ENCODE data around the gene ALDH4A1. TPM values are rescaled to one million over a fixed set of nuclear protein-coding genes. Genes with fewer than 3 reads are reported as not detected.

The ALDH4A1 gene
- total RNA-seq, 2 experiments from 2014 or later: 4.4 to 5.8 TPM

- CTCF ChIA-PET: interaction anchor here (0.6 to 8.2 kb wide), 5 partner anchors 8 to 221 kb away, joined by 3 to 66 read pairs (median 26); no protein-coding TSS in a partner anchor
- Mint-ChIP-seq H3K4me1 (peaks cover 90% of the 10 kb centered on the region), H3K36me3 (ENCODE audit: low read depth) (peaks cover 10% of the 10 kb centered on the region), H3K4me3 (peak overlapping the region; percentile 69), H3K27me3 (no peaks in the 10 kb centered on the region), H3K27ac (peak overlapping the region; percentile 99), H3K9me3 (ENCODE audit: low read depth) (peaks cover 2% of the 10 kb centered on the region)
- intact Hi-C loops (cut with DNase I, micrococcal nuclease): loop anchor here in 1 of 2 experiments (10.0 kb wide), 1 partner anchor 1494 kb away; the partner anchor contains the start of gene RCC2
- no peak for DNase-seq
- no peak for ATAC-seq
- POLR2A ChIA-PET: interaction anchor here (0.6 to 3.4 kb wide), 5 partner anchors 22 to 85 kb away, joined by 3 to 43 read pairs (median 3); partner anchors contain the start of genes ALDH4A1 and IFFO2
These were observed 26.6 kb upstream of the ALDH4A1 start for GRCh38 chr1:18928985-18929384.

GRCh38 chr1:18928406-18928805 is 26.1 kb upstream of the ALDH4A1 start:
- no peaks in the 10 kb centered on the region for H3K27me3 Mint-ChIP-seq
- peaks cover 9% of the 10 kb centered on the region for H3K36me3 Mint-ChIP-seq (ENCODE audit: low read depth)
- H3K4me3 Mint-ChIP-seq: peak overlapping the region; percentile 69
- ChIA-PET POLR2A (interaction anchor here (0.6 to 3.4 kb wide), 5 partner anchors 22 to 86 kb away, joined by 3 to 43 read pairs (median 16); partner anchors contain the start of genes ALDH4A1 and IFFO2), CTCF (interaction anchor here (0.6 to 8.2 kb wide), 5 partner anchors 12 to 221 kb away, joined by 3 to 66 read pairs (median 26); no protein-coding TSS in a partner anchor)
- DNase-seq: no peak
- ATAC-seq: no peak
- peaks cover 93% of the 10 kb centered on the region for H3K4me1 Mint-ChIP-seq
- H3K9me3 Mint-ChIP-seq (ENCODE audit: low read depth): peaks cover 2% of the 10 kb centered on the region
- intact Hi-C loops (cut with DNase I, micrococcal nuclease): loop anchor here in 1 of 2 experiments (10.0 kb wide), 1 partner anchor 1494 kb away; the partner anchor contains the start of gene RCC2
- peak overlapping the region; percentile 99 for H3K27ac Mint-ChIP-seq

GRCh38 chr1:18927654-18928272 is 25.4 kb upstream of the ALDH4A1 start:
- peaks cover 94% of the 10 kb centered on the region for H3K4me1 Mint-ChIP-seq
- H3K4me3 Mint-ChIP-seq: peak overlapping the region; percentile 69
- POLR2A ChIA-PET: interaction anchor here (0.6 to 3.4 kb wide), 8 partner anchors 9 to 84 kb away, joined by 3 to 43 read pairs (median 6); partner anchors contain the start of genes ALDH4A1 and IFFO2
- H3K27ac Mint-ChIP-seq: peak overlapping the region; percentile 99
- H3K36me3 Mint-ChIP-seq (ENCODE audit: low read depth): peaks cover 8% of the 10 kb centered on the region
- intact Hi-C loops (cut with DNase I, micrococcal nuclease): loop anchor here in 1 of 2 experiments (2.0 to 10.0 kb wide), 2 partner anchors 73 to 1493 kb away; partner anchors contain the start of gene RCC2
- H3K27me3 Mint-ChIP-seq: no peaks in the 10 kb centered on the region
- DNase-seq (peak; percentile 62), ATAC-seq (peak; percentile 34)
- CTCF ChIA-PET: interaction anchor here (1.2 to 8.2 kb wide), 7 partner anchors 11 to 82 kb away, joined by 3 to 66 read pairs (median 4); no protein-coding TSS in a partner anchor
- peaks cover 2% of the 10 kb centered on the region for H3K9me3 Mint-ChIP-seq (ENCODE audit: low read depth)

GRCh38 chr1:18927082-18927653 is 24.8 kb upstream of the ALDH4A1 start:
- Mint-ChIP-seq H3K4me1 (peaks cover 93% of the 10 kb centered on the region), H3K9me3 (ENCODE audit: low read depth) (peaks cover 2% of the 10 kb centered on the region), H3K27me3 (no peaks in the 10 kb centered on the region), H3K4me3 (peak overlapping the region; percentile 69), H3K27ac (peak overlapping the region; percentile 99), H3K36me3 (ENCODE audit: low read depth) (peaks cover 8% of the 10 kb centered on the region)
- POLR2A ChIA-PET: interaction anchor here (0.6 to 3.4 kb wide), 15 partner anchors 8 to 1976 kb away, joined by 3 to 43 read pairs (median 5); partner anchors contain the start of genes ALDH4A1 and IFFO2
- ATAC-seq (peak; percentile 52), DNase-seq (peak; percentile 71)
- intact Hi-C loops (cut with DNase I, micrococcal nuclease): loop anchor here in 1 of 2 experiments (2.0 to 10.0 kb wide), 2 partner anchors 74 to 1492 kb away; partner anchors contain the start of gene RCC2
- CTCF ChIA-PET: interaction anchor here (1.1 to 8.2 kb wide), 9 partner anchors 10 to 82 kb away, joined by 3 to 66 read pairs (median 3); no protein-coding TSS in a partner anchor

GRCh38 chr1:18926315-18927081 is 24.1 kb upstream of the ALDH4A1 start:
- peak; percentile 94 for DNase-seq
- H3K27me3 Mint-ChIP-seq: no peaks in the 10 kb centered on the region

DNA sequence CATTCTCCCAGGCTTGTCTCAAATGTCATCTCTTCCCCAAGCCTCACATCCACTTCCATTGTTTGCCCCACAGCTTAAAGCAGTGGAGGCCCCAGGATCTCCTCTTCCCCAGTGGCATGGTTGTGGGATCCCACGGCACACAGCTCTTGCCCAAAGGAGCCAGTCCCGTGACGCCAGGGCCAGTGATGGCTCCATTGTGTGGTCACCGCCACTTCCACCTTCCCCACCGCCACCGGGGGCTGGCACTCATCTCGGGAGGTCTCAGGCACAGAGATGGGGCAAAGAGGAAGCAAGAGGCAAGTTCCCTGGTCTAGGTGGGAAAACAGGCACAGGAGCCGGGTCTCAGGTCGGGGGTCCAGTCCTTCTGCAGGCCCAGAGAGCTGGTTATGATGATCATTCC is 22.9 kb upstream of the ALDH4A1 start:
- peak overlapping the region; percentile 91 for H3K27ac Mint-ChIP-seq
- DNase-seq (no peak), ATAC-seq (no peak)
- ChIA-PET CTCF (interaction anchor here (0.8 to 8.2 kb wide), 5 partner anchors 12 to 162 kb away, joined by 3 to 66 read pairs (median 26); no protein-coding TSS in a partner anchor), POLR2A (interaction anchor here (3.4 kb wide), 1 partner anchor 31 kb away, joined by 41 read pairs; the partner anchor contains the start of gene IFFO2)
- H3K36me3 Mint-ChIP-seq (ENCODE audit: low read depth): peaks cover 8% of the 10 kb centered on the region
- H3K4me3 Mint-ChIP-seq: peak overlapping the region; percentile 31
- no peaks in the 10 kb centered on the region for H3K27me3 Mint-ChIP-seq
- peaks cover 2% of the 10 kb centered on the region for H3K9me3 Mint-ChIP-seq (ENCODE audit: low read depth)
- peaks cover 83% of the 10 kb centered on the region for H3K4me1 Mint-ChIP-seq
- intact Hi-C loops (cut with DNase I, micrococcal nuclease): loop anchor here in 1 of 2 experiments (10.0 kb wide), 1 partner anchor 1490 kb away; the partner anchor contains the start of gene RCC2

More at GRCh38 chr1:18926315-18927081, 24.1 kb upstream of the ALDH4A1 start:
- Mint-ChIP-seq H3K27ac (peak overlapping the region; percentile 99), H3K4me3 (peak overlapping the region; percentile 69), H3K4me1 (peaks cover 92% of the 10 kb centered on the region), H3K9me3 (ENCODE audit: low read depth) (peaks cover 2% of the 10 kb centered on the region), H3K36me3 (ENCODE audit: low read depth) (peaks cover 8% of the 10 kb centered on the region)
- ChIA-PET CTCF (interaction anchor here (0.6 to 8.2 kb wide), 9 partner anchors 9 to 405 kb away, joined by 3 to 66 read pairs (median 3); no protein-coding TSS in a partner anchor), POLR2A (interaction anchor here (0.6 to 3.4 kb wide), 14 partner anchors 9 to 1975 kb away, joined by 3 to 43 read pairs (median 5); partner anchors contain the start of genes ALDH4A1 and IFFO2)
- intact Hi-C loops (cut with DNase I, micrococcal nuclease): loop anchor here (1.0 to 10.0 kb wide), 8 partner anchors 24 to 1492 kb away; partner anchors contain the start of genes ALDH4A1 (in 1 of the 2), EMC1 (in 1 of the 2), IFFO2 (in 1 of the 2) and MRTO4 (in 1 of the 2)
- ATAC-seq: peak; percentile 89

- intact Hi-C loops (cut with DNase I, micrococcal nuclease): loop anchor here (1.0 to 10.0 kb wide), 2 partner anchors 10 to 1489 kb away; partner anchors contain the start of gene RCC2 (in 1 of the 2)
These were observed 21.9 kb upstream of the ALDH4A1 start for GRCh38 chr1:18924221-18924691.

DNA sequence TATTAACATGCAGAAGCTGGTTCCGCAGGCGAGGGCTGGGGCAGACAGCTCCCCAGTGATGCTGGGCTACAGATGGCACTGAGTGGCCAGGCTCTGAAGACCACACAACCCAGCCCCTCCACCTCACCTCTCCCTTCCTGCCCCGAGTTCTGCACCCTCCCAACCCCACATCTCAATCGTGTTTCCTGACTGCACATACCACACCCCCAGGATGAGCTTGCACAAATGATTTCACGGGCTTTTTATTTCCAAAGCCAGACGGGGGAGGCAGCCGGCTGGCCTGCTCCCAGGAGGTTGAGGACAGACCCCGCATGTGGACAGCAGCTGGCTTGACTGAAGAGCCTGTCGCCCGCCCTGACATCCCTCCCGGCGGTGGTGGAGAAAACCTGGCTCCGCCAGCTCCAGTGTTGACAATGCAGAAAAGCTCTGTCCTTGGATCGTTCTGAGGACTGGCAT is 21.4 kb upstream of the ALDH4A1 start:
- peaks cover 10% of the 10 kb centered on the region for H3K36me3 Mint-ChIP-seq (ENCODE audit: low read depth)
- intact Hi-C loops (cut with DNase I, micrococcal nuclease): loop anchor here (1.0 to 10.0 kb wide), 2 partner anchors 9 to 1489 kb away; partner anchors contain the start of gene RCC2 (in 1 of the 2)
- ChIA-PET POLR2A (interaction anchor here (1.2 kb wide), 1 partner anchor 32 kb away, joined by 3 read pairs; no protein-coding TSS in a partner anchor), CTCF (interaction anchor here (0.6 to 8.2 kb wide), 8 partner anchors 10 to 201 kb away, joined by 3 to 66 read pairs (median 4); no protein-coding TSS in a partner anchor)
- peak; percentile 40 for DNase-seq
- no peaks in the 10 kb centered on the region for H3K27me3 Mint-ChIP-seq
- H3K9me3 Mint-ChIP-seq (ENCODE audit: low read depth): peaks cover 2% of the 10 kb centered on the region
- H3K4me3 Mint-ChIP-seq: no peak overlapping the region
- H3K27ac Mint-ChIP-seq: peak overlapping the region; percentile 70
- ATAC-seq: no peak
- peaks cover 68% of the 10 kb centered on the region for H3K4me1 Mint-ChIP-seq

More at GRCh38 chr1:18924221-18924691, 21.9 kb upstream of the ALDH4A1 start:
- Mint-ChIP-seq H3K4me3 (no peak overlapping the region), H3K4me1 (peaks cover 73% of the 10 kb centered on the region), H3K27ac (peak overlapping the region; percentile 91), H3K36me3 (ENCODE audit: low read depth) (peaks cover 10% of the 10 kb centered on the region), H3K27me3 (no peaks in the 10 kb centered on the region), H3K9me3 (ENCODE audit: low read depth) (peaks cover 2% of the 10 kb centered on the region)
- ATAC-seq (no peak), DNase-seq (peak; percentile 32)
- CTCF ChIA-PET: interaction anchor here (0.6 to 8.2 kb wide), 8 partner anchors 11 to 200 kb away, joined by 3 to 66 read pairs (median 4); no protein-coding TSS in a partner anchor
- POLR2A ChIA-PET: interaction anchor here (1.2 kb wide), 1 partner anchor 32 kb away, joined by 3 read pairs; no protein-coding TSS in a partner anchor

GRCh38 chr1:18922848-18923755 is 20.7 kb upstream of the ALDH4A1 start:
- intact Hi-C loops (cut with DNase I, micrococcal nuclease): loop anchor here in 1 of 2 experiments (10.0 kb wide), 1 partner anchor 1488 kb away; the partner anchor contains the start of gene RCC2
- POLR2A ChIA-PET: interaction anchor here (1.2 kb wide), 1 partner anchor 33 kb away, joined by 3 read pairs; no protein-coding TSS in a partner anchor
- peaks cover 62% of the 10 kb centered on the region for H3K4me1 Mint-ChIP-seq

More at GRCh38 chr1:18922848-18923755, 20.7 kb upstream of the ALDH4A1 start:
- Mint-ChIP-seq H3K4me3 (no peak overlapping the region), H3K27me3 (no peaks in the 10 kb centered on the region), H3K9me3 (ENCODE audit: low read depth) (peaks cover 2% of the 10 kb centered on the region), H3K36me3 (ENCODE audit: low read depth) (peaks cover 13% of the 10 kb centered on the region), H3K27ac (peak overlapping the region; percentile 70)
- DNase-seq (no peak), ATAC-seq (no peak)
- CTCF ChIA-PET: interaction anchor here (0.9 to 8.2 kb wide), 7 partner anchors 10 to 150 kb away, joined by 3 to 66 read pairs (median 4); no protein-coding TSS in a partner anchor
